ENCODE measurements around the gene SNAPC2.
"Not testable (repeated sequence)": the region's sequence is repeated elsewhere in the genome, so short reads cannot be mapped to it uniquely, and the experiment has no call there.

SNAPC2 gene

DNA sequence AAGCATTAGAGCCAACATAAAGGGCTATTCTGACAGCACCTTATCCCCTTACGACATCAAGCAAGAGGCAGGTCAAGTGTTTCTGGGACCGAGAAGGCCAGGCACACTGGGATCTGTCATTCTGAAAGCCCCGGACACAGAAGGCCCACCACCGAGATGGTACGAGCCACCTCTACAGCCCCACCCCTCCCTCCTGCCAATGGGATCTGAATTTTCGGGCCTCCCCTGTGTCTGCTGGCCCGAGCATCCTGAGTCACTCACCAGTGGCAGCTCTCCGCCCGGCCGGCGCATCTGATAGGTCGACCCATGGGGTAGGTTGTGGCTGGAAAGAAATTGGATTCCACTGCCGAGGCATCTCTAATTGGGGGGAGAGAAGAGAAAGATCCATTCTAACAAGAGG is 20.7 kb downstream of the SNAPC2 start:
- DNase-seq: no peak

DNA sequence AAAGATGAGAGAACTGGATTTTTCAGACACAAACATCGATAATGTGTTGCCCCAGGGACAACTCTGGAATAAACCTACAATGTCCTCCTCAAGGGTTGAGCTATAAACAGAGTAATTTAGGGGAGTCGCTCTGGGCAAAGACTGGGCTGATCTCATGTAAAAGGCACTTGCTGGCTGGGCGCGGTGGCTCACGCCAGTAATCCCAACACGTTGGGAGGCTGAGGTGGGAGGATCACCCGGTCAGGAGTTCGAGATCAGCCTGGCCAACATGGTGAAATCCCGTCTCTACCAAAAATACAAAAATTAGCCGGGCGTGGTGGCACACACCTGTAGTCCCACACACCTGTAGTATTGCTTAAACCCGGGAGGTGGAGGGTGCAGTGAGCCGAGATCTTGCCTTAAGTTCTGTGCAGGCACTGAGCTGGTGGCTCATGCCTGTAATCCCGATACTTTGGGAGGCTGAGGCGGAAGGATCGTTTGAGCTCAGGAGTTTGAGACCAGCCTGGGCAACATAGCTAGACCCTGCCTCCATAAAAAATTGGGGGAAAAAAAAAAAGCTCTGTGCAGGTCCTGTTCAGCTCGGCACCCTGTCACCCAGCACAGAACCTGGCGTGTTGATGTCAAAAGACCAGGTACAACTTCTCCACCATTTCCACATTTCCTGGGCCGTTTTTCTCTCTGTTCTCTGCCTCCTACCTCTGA is 21.9 kb downstream of the SNAPC2 start:
- DNase-seq: no peak

DNA sequence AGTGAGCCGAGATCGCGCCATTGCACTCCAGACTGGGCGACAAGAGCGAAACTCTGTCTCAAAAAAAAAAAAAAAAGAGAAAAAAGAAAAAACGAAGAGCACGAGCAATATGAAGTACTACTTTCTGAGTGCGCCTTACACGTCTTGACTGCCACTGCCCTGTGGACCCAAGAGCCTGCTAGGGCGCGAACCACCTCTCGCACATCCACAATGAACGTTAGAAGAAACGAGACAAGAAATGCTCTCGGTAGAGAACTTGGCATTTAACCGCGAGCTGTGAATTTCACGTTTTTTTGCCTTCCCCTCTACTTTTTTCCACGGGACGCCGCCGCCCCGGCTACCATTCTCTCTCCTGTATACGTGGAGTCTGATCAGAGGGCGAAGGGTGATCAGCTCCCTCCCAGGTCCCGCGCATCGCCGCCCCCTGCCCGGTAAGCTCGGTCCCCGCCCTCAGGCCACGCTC is 22.9 kb downstream of the SNAPC2 start:
- DNase-seq: peak in 1 of 3 experiments; percentile 74

DNA sequence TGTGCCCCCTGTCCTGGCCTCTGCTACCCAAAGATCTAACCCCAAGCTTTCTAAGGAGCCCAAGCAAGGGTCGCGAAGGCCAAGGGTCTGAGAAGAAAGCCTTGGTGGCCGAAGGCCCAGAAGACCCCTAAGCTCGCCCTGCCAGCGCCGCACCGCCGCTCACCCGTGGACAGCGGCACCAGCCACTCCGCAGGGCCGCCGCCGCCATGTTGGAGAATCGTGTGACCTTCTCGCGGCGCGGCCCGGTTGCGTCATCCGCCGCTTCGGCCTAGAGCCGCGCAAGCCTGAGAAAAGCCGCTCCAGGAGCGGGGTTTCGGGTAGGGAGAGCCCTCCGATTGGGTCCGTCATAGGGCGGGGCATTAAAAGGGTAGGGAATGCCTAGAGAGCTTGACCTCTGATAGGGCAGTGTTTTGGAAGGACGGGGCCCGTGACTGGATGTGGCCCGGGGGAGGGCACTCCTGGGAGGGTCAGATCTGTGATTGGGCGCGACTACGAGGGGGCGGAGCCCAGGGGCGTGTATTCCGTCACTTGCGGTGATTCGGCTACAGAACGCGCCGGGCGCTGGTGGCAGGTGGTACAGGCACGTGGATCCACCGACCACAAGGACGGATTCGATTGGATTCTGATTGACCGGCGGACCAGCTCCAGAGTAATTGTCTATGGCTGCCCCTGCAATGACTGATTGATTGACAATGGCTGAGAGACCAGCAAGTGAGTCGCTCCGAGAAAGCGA is 23.5 kb downstream of the SNAPC2 start, which contains the start of gene TIMM44:
TSS of gene TIMM44 (minus strand) at position 223 of the 733 bp plus-strand sequence. CDS start at position 208, 15 bp downstream.
- peak; percentile 97 to 100 (median 100) for DNase-seq

DNA sequence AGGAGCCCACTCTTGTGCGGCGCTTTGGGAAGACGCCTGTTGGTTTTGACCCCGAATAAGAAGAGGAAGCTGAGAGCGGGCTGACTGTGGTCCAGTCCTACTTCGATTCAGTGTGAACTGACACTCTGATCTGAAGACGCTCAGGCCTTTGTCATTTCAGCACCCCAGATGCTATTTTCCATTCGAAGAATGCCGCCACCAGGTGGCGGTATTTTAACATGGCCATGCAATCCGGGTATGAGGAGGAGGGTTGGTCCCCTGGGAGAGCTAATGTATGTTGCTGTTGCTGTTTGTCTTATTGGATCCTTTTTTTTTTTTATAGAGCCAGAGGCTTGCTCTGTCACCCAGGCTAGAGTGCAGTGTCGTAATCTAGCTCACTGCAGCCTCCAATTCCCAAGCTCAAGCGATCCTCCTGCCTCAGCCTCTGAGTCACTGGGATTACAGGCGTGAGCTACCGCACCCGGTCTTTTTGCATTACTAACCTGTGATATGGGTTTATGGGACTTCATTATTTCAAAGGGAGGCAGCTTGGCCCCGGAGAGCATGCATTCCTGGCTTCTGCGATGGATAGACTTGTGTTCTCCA is 24.1 kb downstream of the SNAPC2 start:
- peak; percentile 90 to 97 (median 91) for DNase-seq

DNA sequence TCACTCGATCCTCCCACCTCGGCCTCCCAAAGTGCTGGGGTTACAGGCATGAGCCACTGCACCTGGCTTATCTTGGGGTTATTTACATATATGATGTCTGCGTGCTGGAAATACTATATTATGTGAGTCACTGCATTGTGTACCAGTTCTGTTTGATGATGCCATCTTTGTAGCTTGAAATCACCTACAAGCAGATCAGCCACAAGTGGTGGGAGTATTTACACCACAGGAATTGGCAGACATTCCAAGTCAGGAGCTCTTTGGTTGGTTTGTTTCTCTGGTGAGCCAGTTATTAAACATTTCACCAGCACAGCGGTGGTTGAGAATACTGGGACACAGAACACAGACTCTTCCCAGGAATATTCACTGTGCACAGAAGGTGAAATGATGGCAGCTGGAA is 27.8 kb downstream of the SNAPC2 start:
- DNase-seq: no peak

DNA sequence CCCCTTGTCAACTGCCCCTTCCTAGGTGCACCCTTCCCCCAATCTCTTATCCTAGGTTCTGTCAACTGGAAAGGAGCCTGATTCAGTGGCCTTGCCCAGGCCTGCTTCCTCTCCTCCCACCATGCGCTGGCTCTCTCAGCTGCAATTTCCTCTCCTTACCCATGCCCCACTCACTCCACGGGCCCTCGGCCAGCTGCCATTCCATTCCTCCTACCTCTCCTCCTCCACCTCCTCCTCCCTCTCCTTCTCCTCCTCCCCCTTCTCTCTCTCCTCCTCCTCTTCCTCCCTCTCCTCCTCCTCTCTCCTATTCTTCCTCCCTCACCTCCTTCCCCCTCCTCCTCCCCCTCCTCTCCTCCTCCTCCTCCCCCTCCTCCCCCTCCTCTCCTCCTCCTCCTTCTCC is 32.9 kb downstream of the SNAPC2 start:
- DNase-seq: no peak

DNA sequence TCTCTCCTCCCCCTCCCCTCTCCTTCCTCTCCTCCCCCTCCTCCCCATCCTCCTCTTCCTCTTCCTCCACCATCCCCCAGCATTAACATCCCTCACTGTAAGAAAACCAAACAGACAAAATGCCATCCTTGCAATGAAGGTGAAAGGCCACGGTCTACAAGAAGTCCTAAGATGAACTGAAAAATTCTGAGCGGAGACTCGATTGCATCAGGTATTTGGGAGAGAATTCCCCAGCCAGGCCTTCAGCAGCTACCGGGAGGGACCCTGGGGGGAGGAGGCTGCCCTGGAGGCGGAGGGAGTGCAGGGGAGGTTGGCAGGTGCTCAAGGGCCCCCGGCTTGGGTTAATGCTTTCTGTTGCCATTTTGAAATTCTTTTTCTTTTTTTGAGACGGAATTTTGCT is 33.4 kb downstream of the SNAPC2 start:
- DNase-seq: no peak

DNA sequence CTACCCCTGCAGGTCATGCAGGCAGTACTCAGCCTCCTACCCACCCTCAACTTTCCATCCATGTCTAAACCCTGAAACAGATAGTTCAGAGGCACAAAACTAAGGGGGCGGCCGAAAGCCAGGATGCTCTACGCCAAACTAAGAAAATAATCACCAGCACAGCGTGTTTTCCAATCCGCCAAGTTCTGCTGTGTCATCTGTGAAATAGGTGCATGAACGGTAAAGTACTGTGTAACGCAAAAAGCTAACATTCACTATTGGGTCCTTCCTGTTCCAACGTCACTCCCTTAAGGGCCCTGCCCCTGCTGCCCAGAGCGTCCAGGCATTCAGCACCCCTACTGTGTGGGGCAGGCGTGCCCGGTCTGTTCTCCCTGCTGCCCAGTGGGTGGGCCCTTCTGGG is 35.6 kb downstream of the SNAPC2 start:
- DNase-seq: no peak

DNA sequence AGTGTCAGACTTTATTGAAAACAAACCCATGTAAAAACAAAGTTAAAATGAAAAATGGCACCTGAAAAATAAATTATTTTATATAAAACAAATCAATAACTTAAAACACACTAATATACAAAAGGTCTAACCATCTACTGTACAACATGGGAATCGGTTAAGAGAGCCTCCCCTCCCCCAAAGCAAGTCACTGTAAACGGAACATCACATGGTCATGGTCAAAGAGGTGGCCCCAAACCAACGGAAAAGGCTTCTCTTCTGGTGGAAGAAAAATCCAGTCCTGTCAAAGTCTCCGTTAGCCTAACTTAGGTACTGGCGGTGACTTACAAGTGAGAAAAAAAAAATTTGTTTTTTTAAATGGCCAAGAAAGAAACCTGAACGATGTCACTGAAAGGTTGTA is 39.1 kb downstream of the SNAPC2 start:
- no peak for DNase-seq

DNA sequence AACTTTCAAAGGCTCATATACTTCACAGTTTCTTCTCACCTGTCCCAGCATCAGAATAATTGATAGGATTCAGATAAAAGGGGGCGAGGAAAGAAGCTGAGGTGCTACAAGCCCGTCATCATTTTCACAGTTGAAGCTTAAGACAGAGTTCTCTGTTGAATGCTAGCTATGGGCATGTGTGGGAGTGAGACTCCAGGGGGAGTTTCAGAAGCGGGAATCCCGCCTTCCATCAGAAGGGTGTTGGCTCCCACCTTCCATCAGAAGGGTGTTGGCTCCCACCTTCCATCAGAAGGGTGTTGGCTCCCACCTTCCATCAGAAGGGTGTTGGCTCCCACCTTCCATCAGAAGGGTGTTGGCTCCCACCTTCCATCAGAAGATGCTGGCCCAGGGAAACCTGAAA is 40.9 kb downstream of the SNAPC2 start:
- not testable (repeated sequence) for DNase-seq

DNA sequence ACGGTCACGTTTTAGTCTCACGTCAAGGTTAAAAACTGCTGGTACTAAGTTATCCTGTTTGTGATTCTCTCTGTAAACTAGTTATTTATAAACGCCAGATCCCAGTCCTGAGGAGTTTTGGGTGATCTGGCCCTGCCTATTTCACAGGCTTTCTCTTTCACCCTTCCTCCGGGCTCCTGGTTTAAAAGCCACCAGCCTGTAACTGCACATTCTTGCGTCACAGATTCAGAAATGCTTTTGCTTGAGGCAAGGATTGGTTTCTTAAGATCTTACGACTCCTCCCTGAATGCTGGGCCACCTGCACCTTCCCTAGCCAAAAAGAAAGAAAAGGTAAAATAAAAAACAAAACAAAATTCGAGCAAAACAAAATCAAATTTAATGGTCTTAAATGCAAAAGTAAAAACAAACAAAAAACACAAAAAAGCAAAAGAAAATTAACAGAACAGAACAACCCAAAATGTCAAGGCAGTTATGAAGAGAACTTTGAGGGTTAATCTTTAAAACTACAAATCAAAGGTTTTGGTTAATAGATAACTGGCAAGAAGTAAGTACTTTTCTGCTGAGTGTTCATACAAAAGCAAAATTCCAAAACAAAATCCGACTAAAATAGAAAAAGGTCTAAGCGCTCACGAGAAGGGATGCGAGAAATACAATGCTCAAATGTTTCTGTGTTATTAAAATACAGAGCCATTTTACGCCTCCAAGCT is 41.9 kb downstream of the SNAPC2 start:
- no peak for DNase-seq

DNA sequence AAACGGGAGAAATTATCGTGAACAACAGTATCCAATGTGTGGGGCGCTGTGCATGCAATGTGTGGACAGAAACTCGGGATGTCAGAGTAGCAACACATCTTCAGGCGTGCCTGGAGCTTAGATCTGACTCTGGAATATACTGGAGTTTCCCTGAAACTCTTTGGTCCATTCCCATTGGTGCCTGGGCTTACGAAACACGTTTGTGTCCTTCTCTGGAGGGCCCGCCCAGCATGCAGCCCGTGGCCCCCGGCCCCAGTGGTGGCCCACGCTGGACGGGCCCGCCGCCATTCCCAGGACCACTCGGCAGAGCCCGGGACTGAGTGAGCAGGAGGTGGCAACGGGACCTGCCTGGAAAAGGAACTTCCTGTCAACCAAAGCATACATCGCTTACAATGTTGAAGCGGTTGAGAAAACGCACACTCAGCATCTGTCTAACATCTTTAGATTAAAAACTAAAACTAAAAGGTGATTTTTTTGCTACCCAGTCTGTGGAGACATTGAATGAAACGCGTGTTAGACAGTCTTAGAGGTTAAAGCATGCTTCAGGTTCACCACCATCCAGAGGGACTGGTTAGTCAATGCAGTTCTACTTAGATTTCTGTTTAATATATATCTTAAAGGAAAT is 42.6 kb downstream of the SNAPC2 start:
- no peak for DNase-seq

DNA sequence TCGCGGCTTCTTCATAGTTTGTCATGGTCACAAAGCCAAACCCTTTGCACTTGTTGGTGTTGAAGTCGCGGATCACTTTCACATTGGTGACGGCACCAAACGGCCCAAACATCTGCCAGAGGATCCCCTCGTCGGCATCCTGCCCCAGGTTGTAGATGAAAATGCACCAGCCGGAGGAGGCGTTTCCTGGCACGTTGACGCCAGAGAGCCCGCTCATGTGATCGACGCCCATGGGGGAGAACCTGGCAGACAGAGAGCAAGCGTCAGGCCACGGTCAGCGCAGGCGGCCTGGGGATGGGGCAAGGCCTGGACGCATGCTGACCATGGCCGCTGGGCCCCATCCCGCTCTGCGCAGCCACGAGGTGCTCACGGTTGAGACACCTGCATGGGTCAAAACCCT is 43.4 kb downstream of the SNAPC2 start:
- DNase-seq: no peak

DNA sequence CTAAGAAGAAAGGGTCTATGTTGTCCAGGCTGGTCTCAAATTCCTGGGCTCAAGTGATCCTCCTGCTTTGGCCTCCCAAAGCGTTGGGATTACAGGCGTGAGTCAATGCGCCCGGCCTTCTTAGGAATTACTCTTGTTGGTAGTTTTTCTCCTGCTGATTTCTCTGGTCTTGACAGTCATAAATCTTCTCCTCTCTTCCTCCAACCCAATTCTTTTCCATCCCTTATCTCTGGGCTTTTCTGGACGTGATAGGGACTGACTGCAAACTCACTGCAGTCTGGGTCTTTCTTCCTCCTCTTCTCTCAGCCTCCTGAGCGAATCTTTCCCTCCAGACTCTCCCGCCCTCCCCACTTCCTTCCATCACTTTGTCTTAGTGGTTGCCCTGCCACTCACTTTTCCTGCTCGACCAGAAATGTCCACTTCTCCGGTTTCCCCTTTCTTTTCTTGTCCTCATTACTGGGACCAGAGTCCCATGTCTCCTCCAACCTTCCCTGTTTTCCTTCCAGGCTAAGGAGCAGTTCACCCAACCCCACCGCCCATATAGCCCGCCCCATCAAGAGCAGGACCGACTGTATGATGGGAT is 45.2 kb downstream of the SNAPC2 start:
- no peak for DNase-seq

DNA sequence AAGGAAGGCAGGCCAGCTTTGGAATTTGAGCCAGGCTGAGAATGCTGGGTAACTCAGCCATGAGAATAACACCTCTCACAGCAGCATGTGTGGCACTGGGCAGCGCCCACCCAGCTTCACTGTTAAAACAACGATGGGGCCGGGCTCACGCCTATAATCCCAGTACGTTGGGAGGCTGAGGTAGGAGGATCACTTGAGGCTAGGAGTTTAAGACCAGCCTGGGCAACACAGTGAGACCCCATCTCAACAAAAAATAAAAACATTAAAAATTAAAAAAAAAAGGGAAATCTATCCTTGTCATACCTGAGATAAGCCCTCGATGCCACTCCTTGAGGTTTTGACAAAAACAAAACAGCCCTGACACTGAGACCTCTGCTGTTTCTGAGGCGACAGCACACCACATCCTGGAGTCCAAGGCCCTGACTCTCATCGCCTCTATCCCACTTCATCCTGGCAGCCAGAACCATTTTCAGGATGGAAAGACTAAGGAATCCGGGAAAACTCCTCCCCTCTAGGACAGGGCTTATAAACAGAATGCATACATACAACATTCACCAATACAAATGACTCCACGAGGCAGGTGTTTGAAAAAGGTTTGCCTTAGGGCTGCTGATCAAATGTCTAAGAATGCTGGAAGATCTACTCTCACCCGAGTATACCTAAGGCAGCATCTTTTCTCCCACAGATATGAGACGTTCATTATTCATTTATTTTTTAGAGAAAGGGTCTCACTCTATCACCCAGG is 46.0 kb downstream of the SNAPC2 start:
- no peak for DNase-seq

DNA sequence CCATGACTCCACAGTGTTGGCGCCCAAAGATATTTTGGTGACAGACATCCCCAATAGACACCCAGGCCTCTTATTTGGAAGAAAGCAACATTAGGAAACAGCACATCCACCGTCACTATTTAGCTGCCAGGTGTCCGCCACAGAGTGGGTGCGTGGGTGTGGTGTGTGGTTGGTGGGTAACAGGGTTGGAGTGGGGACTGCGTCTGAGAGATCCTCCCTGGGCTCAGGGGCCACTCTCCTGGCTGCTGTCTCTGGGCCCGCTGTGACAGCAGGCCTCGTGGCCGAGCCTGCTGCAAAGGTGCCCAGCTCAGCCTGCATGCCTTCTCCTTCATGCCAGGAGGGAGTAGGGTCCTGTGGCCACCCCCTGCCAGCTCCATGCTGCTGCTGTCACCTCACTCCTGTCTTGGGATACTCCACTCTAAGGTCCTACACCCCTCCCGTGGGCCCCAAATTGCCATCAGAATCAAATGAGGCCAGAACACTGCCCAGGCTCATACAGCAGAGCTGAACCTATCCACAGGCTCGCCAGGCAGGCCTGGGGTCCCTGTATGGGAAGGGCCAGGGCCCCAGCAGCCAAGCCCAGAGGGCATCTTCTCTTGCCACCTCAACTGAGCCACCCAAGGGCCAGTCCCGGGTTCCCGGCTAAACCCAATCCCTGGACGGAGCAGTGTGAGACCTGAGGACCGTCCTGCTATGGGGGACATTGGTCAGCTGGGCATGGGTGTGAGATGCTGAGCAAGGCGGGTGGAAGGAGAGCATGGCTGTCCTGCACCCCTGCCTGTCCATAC is 48.1 kb downstream of the SNAPC2 start:
- no peak for DNase-seq

DNA sequence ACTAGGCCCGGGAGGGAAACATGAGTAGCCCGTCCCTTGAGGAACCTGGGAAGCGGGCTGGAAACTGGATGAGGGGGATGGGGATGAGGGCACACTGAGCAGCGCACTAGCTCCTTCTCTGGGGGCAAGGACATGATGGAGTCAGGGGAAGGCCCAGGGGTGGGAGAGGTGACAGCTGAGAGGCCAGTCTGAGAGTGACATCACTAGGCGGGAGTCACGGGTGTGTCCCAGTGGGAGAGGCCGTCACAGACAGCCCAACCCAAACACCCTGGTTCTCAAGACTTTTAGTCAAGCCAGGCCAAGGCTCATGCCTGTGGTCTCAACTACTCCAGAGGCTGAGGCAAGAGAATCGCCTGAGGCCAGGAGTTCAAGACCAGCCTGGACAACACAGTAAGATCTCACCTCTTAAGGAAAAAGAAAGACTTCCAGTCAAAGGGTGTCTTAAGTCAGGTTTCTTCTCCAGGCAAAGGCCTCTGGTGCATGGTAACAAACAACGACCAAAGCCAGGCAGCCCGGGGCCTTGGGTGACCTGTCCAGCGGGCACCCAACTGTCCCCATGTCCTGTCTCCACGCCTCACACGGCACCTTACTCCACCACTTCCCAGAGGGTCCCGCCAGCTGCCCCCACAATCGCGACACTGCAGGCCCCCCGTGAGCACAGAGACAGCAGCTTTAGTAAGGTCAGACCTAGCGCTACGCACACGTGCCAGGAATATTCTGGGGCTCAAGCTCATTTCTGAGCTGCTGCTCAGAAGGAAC is 48.8 kb downstream of the SNAPC2 start:
- DNase-seq: no peak

DNA sequence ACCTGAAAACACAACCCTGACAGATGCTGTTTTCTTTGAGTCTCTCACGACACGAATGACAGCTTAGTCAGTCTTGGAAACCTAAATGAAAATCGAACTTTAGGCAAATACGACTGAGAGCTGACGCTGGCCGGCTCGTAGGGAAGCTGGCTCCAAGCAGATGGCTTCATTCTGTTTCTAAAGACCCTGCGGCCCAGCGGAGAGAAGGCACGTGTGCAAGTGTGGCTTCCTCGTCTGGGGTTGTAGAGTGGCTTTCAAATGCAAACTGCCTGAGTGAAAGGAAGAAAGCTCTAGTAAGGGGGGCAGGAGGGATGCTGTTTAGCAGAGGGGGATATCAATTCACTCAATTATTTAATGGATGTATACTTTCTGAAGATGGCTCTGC is 49.4 kb downstream of the SNAPC2 start:
- DNase-seq: no peak
